ENCODE data around the gene GXYLT2.

GRCh38 chr3:72907131-72907711, 19.4 kb downstream of the GXYLT2 start:
- no peak for TF ChIP-seq POLR2A (IDR thresholded peaks at IDR 0.05)
- TF ChIP-seq CTCF (IDR thresholded peaks at IDR 0.05), result no peak
